Activated T-helper 1 cell treated with anti-CD3 and anti-CD28 coated beads, Interleukin-12 subunit alpha, Interleukin-12 subunit beta, Interleukin-2, Interleukin-4 antibody, amounts not matched to agents 30 ng/mL and 10 ng/mL and 1 ng/mL, durations not matched to agents 14 hours and 24 hours and 36 hours (primary cell): ENCODE data around the gene EME2. TPM values are rescaled to one million over a fixed set of nuclear protein-coding genes. Genes with fewer than 3 reads are reported as not detected.

Experiments used
- DNase-seq: peaks from one replicate; pipeline ENCODE4 v3.0.0; 2021; ENCODE audit warnings: low spot score
- H3K27ac Mint-ChIP-seq: one replicate; pipeline ENCODE4 v1.8.0; 2021; ENCODE audit warnings: mild to moderate bottlenecking, mixed read lengths
- H3K27me3 Mint-ChIP-seq: one replicate; pipeline ENCODE4 v1.8.0; 2022; ENCODE audit warnings: mild to moderate bottlenecking, moderate library complexity, mixed read lengths; ENCODE audit not compliant: insufficient read depth
- H3K36me3 Mint-ChIP-seq: one replicate; pipeline ENCODE4 v1.8.0; 2021; ENCODE audit warnings: low read depth, mixed read lengths
- H3K4me1 Mint-ChIP-seq: one replicate; pipeline ENCODE4 v1.8.0; 2021; ENCODE audit warnings: low read depth, mixed read lengths
- H3K4me3 Mint-ChIP-seq: one replicate; pipeline ENCODE4 v1.8.0; 2021; ENCODE audit warnings: mild to moderate bottlenecking, moderate library complexity, mixed read lengths
- H3K9me3 Mint-ChIP-seq: one replicate; pipeline ENCODE4 v1.8.0; 2021; ENCODE audit warnings: mixed read lengths
- intact Hi-C: fragments of 100-400 bp; cut with micrococcal nuclease; formaldehyde crosslinking; loops from one replicate; pipeline ENCODE4 v1.15.1; 2024
- total RNA-seq: library from RNA; stranded (reverse); gene quantifications from 2 replicates; pipeline ENCODE4 v1.2.3, GENCODE V29; 2022

Gene EME2
- total RNA-seq, 1 donor from 2014 or later, result 31.0 TPM

DNA sequence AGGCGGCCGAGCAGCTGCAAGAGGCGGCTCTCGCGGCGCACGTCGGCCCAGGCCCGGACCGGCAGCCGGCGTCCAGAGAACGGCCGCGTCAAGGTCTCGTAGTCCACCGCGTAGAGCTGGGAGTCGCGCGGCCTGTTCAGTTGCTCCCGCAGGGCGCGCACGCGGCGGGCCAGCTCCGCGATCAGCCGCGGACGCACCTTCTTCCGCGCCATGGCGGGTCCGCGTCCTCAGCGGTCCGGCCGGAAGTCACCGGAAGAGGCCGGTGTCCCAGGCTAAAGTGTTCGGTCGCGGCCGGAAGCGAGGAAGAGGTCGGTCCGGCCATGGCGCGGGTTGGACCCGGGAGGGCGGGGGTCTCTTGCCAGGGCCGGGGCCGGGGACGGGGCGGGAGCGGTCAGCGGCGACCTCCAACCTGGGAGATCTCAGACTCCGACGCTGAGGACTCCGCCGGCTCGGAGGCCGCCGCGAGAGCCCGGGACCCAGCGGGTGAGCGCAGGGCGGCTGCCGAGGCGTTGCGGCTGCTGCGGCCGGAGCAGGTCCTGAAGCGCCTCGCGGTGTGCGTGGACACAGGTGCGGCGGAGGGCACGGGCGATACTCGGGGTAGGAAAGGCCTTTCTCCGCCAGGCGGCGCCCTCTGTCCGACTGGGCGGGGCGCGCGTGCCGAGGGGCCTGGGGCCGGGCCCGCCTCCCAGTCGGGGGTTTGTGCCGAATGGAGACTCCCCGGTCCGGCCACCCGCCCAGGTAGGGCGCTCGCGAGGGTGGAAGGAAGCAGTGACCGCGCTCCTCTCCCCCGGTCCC is 495 bp downstream of the EME2 start, which contains the start of gene MRPS34:
MRPS34 (minus strand) TSS at position 227 of the 795 bp plus-strand sequence; CDS start at position 212, 15 bp downstream.
- Mint-ChIP-seq H3K4me3 (peak within 1 kb of the TSS; percentile 100), H3K36me3 (peaks cover 13% of the 10 kb centered on the region), H3K27ac (peak within 1 kb of the TSS; percentile 98), H3K4me1 (peaks cover 8% of the 10 kb centered on the region), H3K9me3 (no peaks in the 10 kb centered on the region), H3K27me3 (no peaks in the 10 kb centered on the region)
- DNase-seq, result peak; percentile 82
- intact Hi-C loops, result loop anchor here (1.0 to 5.0 kb wide), 6 partner anchors 9 to 170 kb away; partner anchors contain the start of genes CRAMP1, HAGH, IFT140 and JPT2

GRCh38 chr16:1773703-1774447 is 1.3 kb downstream of the EME2 start:
- peaks cover 8% of the 10 kb centered on the region for H3K4me1 Mint-ChIP-seq
- H3K9me3 Mint-ChIP-seq, result no peaks in the 10 kb centered on the region
- H3K36me3 Mint-ChIP-seq, result peaks cover 12% of the 10 kb centered on the region
- peak overlapping the region; percentile 52 for H3K27ac Mint-ChIP-seq
- H3K27me3 Mint-ChIP-seq, result no peaks in the 10 kb centered on the region
- intact Hi-C loops, result loop anchor here (1.0 to 5.0 kb wide), 6 partner anchors 8 to 169 kb away; partner anchors contain the start of genes CRAMP1, HAGH, IFT140 and JPT2
- peak; percentile 24 for DNase-seq
- H3K4me3 Mint-ChIP-seq, result peak overlapping the region; percentile 100

- H3K27me3 Mint-ChIP-seq, result no peaks in the 10 kb centered on the region
- peaks cover 12% of the 10 kb centered on the region for H3K36me3 Mint-ChIP-seq
- H3K4me3 Mint-ChIP-seq, result peak overlapping the region; percentile 100
- no peak overlapping the region for H3K27ac Mint-ChIP-seq
- intact Hi-C loops, result loop anchor here (5.0 kb wide), 1 partner anchor 67 kb away; the partner anchor contains the start of gene MAPK8IP3
- no peak for DNase-seq
- H3K4me1 Mint-ChIP-seq, result peaks cover 8% of the 10 kb centered on the region
- no peaks in the 10 kb centered on the region for H3K9me3 Mint-ChIP-seq
Observed at GRCh38 chr16:1774448-1774780, 1.8 kb downstream of the EME2 start.

- DNase-seq, result no peak
- Mint-ChIP-seq H3K4me3 (peak overlapping the region; percentile 60), H3K4me1 (peaks cover 8% of the 10 kb centered on the region), H3K36me3 (peaks cover 10% of the 10 kb centered on the region), H3K27me3 (no peaks in the 10 kb centered on the region), H3K9me3 (no peaks in the 10 kb centered on the region), H3K27ac (no peak overlapping the region)
- intact Hi-C loops, result no loop called here
Observed at GRCh38 chr16:1775006-1775845, 2.6 kb downstream of the EME2 start.

DNA sequence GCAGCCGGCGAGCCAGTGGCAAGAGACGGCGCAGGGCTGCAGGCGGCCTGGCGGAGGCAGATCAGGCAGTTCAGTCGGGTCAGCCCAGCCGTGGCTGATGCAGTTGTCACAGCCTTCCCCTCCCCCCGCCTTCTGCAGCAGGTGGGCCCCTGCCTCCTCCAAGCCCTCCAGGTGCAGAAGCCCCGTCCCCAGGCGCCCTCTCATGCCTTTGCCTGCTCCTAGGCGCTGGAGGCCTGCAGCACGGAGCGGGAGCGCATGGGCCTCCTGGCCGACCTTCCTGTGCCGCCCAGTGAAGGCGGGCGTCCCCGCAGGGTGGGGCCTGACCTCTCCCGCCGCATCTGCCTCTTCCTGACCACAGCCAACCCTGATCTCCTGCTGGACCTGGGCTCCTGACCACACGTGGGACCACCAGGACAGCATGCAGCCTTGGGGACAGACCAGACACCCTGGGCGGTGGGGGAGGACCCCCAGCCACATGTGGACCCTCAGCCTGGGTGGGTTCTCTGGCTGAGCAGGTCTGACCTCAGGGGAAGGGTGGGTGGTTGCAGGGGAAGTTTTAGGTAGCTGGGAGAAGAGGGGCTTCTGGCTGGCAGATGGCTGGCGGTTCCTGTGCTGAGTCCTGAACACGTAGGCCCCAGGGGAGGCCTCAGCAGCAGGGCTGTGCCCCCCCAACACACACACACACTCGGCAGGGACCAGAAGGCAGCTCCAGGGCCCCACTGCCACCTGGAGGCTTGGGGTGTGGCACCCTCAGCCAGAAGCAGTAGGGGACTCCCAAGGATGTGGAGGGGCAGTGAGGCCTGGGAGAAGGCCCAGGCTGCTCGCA is 3.4 kb downstream of the EME2 start:
- no peak overlapping the region for H3K27ac Mint-ChIP-seq

GRCh38 chr16:1776672-1776955 is 4.0 kb downstream of the EME2 start:
- no peak overlapping the region for H3K27ac Mint-ChIP-seq
- H3K27me3 Mint-ChIP-seq, result no peaks in the 10 kb centered on the region
- no peak overlapping the region for H3K4me3 Mint-ChIP-seq
- H3K36me3 Mint-ChIP-seq, result peaks cover 9% of the 10 kb centered on the region
- no peak for DNase-seq
- intact Hi-C loops, result no loop called here
- no peaks in the 10 kb centered on the region for H3K9me3 Mint-ChIP-seq
- peaks cover 8% of the 10 kb centered on the region for H3K4me1 Mint-ChIP-seq

More for the DNA sequence above, 3.4 kb downstream of the EME2 start:
- no peaks in the 10 kb centered on the region for H3K9me3 Mint-ChIP-seq
- intact Hi-C loops, result no loop called here
- peaks cover 8% of the 10 kb centered on the region for H3K4me1 Mint-ChIP-seq
- no peak for DNase-seq
- no peak overlapping the region for H3K4me3 Mint-ChIP-seq
- no peaks in the 10 kb centered on the region for H3K27me3 Mint-ChIP-seq
- H3K36me3 Mint-ChIP-seq, result peaks cover 9% of the 10 kb centered on the region

GRCh38 chr16:1776991-1777374 is 4.4 kb downstream of the EME2 start:
- Mint-ChIP-seq H3K27me3 (no peaks in the 10 kb centered on the region), H3K4me1 (peaks cover 4% of the 10 kb centered on the region), H3K27ac (no peak overlapping the region), H3K36me3 (peaks cover 6% of the 10 kb centered on the region), H3K4me3 (no peak overlapping the region), H3K9me3 (no peaks in the 10 kb centered on the region)
- DNase-seq, result no peak
- intact Hi-C loops, result no loop called here

GRCh38 chr16:1777375-1778199 is 5.0 kb downstream of the EME2 start:
- Mint-ChIP-seq H3K27me3 (no peaks in the 10 kb centered on the region), H3K9me3 (no peaks in the 10 kb centered on the region), H3K4me1 (no peaks in the 10 kb centered on the region), H3K4me3 (no peak overlapping the region), H3K27ac (no peak overlapping the region), H3K36me3 (no peaks in the 10 kb centered on the region)
- DNase-seq, result no peak
- intact Hi-C loops, result no loop called here

DNA sequence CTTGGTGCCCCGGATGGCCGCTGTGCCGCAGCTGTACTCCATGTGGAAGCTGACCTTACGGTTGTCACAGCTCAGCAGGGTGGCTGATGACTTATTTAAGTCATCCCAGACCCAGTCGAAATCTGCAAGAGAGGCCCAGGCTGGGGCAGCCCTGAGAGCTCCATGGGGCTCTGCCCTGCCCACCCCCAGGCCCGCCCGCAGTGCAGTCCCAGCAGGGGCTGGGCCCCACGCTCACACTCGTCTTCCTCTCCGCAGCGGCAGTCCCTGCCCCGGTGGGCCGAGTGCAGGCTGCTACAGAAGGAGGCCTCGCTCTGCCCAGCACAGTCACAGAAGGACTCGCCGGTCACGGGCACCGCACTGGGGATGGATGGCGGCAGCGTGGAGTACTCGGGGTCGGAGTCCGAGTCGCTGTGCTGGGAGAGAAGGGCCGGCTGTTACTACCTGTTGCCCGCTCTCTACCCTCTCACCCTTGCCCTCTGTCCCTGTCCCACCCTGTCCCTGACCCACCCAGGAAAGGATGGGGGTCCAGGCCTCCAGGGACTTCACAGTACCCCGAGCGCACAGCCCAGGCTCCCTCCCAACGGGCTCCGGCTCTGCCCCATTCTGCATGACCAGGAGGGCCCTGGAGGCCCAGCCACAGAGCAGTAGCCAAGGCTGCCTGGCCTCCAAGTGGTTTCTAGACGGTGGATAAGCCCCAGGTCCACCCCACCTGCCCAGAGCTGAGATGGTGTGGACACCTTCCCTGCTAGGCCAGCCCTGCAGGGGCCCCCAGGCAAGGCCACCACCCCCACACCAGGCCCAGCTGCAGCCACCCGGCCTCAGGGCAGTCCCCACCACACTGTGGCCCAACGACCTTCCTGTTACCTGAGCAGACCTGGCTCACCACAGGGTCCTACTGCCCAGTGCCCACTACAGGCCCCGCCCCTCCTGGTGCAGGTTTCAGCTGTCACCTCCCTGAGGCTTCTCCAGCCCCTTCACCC is 5.9 kb downstream of the EME2 start:
- H3K27ac Mint-ChIP-seq, result no peak overlapping the region
- no peaks in the 10 kb centered on the region for H3K27me3 Mint-ChIP-seq
- intact Hi-C loops, result no loop called here
- H3K4me1 Mint-ChIP-seq, result no peaks in the 10 kb centered on the region
- no peak overlapping the region for H3K4me3 Mint-ChIP-seq
- no peak for DNase-seq
- H3K36me3 Mint-ChIP-seq, result peaks cover 3% of the 10 kb centered on the region
- H3K9me3 Mint-ChIP-seq, result no peaks in the 10 kb centered on the region

DNA sequence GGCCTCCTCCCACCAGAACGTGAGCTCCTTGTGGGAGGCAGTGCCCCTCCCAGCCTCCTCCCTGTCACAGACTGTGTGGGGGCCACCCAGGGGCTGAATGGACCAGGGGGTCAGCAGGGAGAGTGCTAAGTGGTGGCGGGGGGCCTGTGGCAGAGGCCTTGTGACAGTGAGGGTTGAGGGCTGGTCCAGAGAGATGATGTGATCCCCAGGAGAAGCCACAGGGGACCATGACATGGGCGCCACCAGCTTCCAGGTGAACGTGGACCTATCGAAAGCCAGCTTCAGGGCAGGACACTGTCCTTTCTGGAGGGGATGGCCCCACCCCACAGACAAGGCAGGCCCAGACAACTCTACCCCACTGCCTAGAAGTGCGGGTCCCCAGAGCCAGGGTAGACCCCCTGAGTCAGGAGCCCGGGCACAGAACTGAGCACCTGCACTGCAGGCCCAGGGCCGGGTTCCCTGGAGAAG is 6.7 kb downstream of the EME2 start:
- peaks cover 3% of the 10 kb centered on the region for H3K36me3 Mint-ChIP-seq
- H3K4me1 Mint-ChIP-seq, result no peaks in the 10 kb centered on the region
- intact Hi-C loops, result no loop called here
- no peak overlapping the region for H3K4me3 Mint-ChIP-seq
- no peaks in the 10 kb centered on the region for H3K27me3 Mint-ChIP-seq
- no peak overlapping the region for H3K27ac Mint-ChIP-seq
- no peak for DNase-seq
- H3K9me3 Mint-ChIP-seq, result no peaks in the 10 kb centered on the region
